Testis (tissue), 2 donors: Measurements from ENCODE around the gene PCDHA7.
"Not testable (repeated sequence)": the region's sequence is repeated elsewhere in the genome, so short reads cannot be mapped to it uniquely, and the experiment has no call there.

ENCODE experiments used
- CTCF ChIP-seq, 3 experiments: fragments of 450-650 bp in 2 of 3; fragments of 200-600 bp in 1 of 3; sonication (generic) in 1 of 3; IDR thresholded peaks; one replicate each; pipeline ENCODE4 v1.5.1; 2016 to 2019; ENCODE audit warnings: antibody characterized with exemption in 3 of 3, mild to moderate bottlenecking in 2 of 3, moderate library complexity in 1 of 3
- POLR2A ChIP-seq: fragments of 450-650 bp; IDR thresholded peaks from one replicate; pipeline ENCODE4 v1.6.1; 2017; ENCODE audit warnings: antibody characterized with exemption, mild to moderate bottlenecking, moderate library complexity

DNA sequence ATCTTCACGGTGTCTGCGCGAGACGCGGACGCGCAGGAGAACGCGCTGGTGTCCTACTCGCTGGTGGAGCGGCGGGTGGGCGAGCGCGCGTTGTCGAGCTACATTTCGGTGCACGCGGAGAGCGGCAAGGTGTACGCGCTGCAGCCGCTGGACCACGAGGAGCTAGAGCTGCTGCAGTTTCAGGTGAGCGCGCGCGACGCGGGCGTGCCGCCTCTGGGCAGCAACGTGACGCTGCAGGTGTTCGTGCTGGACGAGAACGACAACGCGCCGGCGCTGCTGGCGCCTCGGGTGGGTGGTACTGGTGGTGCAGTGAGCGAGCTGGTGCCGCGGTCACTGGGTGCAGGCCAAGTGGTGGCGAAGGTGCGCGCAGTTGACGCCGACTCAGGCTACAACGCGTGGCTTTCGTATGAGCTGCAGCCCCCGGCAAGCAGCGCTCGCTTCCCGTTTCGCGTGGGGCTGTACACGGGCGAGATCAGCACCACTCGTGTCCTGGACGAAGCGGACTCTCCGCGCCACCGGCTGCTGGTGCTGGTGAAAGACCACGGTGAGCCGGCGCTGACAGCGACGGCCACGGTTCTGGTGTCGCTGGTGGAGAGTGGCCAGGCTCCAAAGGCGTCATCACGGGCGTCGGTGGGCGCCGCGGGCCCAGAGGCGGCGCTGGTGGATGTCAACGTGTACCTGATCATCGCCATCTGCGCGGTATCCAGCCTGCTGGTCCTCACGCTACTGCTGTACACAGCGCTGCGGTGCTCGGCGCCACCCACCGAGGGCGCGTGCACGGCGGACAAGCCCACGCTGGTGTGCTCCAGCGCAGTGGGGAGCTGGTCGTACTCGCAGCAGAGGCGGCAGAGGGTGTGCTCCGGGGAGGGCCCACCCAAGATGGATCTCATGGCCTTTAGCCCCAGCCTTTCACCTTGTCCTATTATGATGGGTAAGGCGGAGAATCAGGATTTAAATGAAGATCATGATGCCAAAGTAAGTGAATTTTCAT lies 4.3 kb upstream of the PCDHA7 start:
- not testable (repeated sequence) for TF ChIP-seq POLR2A; CTCF (IDR thresholded peaks at IDR 0.05)
